Measurements from ENCODE around the gene ERFL.

Gene ERFL

GRCh38 chr19:41895745-41896580 is 32.3 kb downstream of the ERFL start:
- DNase-seq, result no peak

DNA sequence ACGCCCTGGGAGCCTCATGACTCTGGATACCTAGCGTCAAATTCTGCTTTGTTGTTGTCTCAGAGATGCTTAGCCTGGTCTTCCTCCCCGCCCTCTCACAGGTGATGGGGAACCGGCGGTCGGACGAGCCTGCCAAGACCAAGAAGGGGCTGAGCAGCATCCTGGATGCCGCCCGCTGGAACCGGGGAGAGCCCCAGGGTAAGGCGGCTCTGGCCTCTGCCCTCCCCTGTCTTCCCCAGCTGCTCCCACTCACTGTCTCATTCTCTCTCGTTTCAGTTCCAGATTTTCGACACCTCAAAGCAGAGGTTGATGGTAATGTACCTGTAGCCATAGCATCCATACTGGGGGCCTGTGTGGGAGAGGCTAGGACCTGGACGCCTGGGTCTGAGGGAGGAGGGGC is 33.9 kb downstream of the ERFL start:
- no peak for DNase-seq

DNA sequence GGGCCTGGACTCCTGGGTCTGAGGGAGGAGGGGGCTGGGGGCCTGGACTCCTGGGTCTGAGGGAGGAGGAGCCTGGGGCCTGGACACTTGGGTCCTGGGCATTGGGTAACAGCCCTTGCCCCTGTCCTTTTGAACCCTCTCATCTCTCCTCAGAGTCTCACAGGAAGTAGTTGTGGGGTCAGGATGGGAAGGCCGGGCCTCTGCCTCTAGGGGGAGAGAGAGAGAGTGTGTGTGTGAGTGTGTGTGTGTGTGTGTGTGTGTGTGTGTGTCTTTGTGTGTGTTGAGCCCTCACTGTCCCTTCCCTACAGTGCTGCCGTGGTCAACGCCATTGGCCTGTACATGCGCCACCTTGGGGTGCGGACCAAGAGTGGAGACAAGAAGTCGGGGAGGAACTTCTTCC is 34.4 kb downstream of the ERFL start:
- DNase-seq, result peak; percentile 40

- DNase-seq, result no peak
Measured at GRCh38 chr19:41892173-41892902, 35.9 kb downstream of the ERFL start.

GRCh38 chr19:41890936-41891335 is 37.3 kb downstream of the ERFL start:
- no peak for DNase-seq

DNA sequence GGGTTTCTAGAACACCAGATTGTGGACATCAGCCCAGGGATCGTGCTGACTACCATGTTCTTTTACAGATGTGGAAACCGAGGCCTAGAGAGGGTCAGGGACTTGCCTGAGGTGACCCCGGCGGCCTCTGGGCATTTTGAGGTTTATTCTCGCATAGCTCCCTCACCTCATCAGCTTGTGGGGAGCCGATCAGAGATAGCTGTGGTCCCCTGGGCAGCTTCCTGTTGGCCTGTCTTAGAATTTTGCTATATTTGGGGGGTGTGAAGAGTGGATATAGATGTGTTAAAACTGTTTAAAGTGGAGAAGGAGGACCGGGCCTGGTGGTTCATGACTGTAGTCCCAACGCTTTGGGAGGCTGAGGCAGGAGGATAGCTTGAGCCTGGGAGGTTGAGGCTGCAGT is 38.4 kb downstream of the ERFL start:
- DNase-seq, result no peak

DNA sequence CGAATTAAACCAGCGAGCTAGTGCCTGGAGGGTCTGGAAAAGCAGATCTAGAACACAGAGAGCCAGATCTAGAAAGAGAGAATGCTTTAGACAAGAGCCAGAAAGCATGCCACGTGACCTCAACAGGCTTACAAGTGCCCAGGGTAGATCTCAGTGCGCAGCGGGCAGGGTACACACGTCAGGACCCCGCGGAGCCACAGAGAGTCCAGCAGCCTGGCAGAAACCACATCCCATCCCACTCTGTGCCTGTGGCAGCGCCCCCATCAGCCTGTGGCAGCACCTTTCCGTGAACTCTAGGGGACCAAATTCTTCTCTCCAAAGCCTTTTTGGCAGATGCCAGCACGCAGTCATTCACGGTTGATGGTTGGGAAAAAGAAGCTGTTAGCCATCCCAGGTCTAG is 39.3 kb downstream of the ERFL start:
- DNase-seq, result no peak

DNA sequence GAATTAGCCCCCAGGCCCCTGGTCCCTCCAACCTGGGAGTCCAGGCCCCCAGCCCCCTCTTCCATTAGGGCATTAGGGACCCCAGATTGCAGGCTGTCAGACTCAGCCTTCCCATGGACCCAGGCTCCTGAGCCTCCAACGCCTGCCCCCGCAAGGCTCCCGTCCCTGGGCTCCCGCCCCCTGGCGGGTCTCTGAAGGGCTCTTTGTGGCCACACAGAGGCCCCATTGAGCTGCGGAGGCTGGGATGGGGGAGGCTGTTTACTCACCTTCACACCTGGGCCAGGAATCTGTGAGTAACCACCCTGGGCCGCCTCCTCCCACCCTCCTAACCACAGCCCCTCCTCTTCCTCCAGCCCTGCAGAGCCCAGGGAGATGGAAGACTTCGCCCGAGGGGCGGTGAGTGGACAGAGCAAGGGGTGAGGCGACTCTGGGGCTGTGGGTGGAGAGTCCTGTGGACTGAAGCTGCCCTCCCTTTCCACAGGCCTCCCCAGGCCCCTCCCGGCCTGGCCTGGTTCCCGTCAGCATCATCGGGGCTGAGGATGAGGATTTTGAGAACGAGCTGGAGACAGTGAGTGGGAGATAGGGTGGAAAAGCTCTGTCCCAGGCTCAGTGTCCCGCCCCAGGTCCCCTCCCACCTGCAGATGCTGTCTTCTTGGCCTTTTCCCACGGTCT is 40.4 kb downstream of the ERFL start:
- DNase-seq, result no peak

- DNase-seq, result no peak
Measured at GRCh38 chr19:41886761-41887710, 41.2 kb downstream of the ERFL start.

- DNase-seq, result peak; percentile 99
Measured at GRCh38 chr19:41883821-41884733, 44.2 kb downstream of the ERFL start.

GRCh38 chr19:41883463-41883820 is 44.8 kb downstream of the ERFL start:
- no peak for DNase-seq

- peak; percentile 39 for DNase-seq
Measured at GRCh38 chr19:41882568-41883462, 45.4 kb downstream of the ERFL start, which contains the start of gene ARHGEF1. Gene ARHGEF1, plus strand, starts transcription at chr19:41883184. Its CDS starts 4,899 bp downstream, at chr19:41888083.

DNA sequence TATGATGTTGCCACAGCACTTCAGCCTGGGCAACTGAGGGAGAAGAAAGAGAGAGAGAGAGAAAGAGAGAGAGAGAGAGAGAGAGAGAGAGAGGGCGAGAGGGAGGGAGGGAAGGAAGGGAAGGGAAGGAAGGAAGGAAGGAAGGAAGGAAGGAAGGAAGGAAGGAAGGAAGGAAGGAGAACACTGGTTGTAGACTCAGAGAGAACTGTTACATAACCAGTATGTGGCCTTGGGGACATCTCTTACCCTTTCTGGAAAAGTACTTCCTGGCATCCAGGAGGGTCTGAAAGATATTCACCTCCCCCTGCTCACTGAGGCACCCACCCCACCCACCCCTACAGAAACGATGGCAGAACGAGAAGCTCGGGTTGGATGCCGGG is 47.9 kb downstream of the ERFL start:
- no peak for DNase-seq

DNA sequence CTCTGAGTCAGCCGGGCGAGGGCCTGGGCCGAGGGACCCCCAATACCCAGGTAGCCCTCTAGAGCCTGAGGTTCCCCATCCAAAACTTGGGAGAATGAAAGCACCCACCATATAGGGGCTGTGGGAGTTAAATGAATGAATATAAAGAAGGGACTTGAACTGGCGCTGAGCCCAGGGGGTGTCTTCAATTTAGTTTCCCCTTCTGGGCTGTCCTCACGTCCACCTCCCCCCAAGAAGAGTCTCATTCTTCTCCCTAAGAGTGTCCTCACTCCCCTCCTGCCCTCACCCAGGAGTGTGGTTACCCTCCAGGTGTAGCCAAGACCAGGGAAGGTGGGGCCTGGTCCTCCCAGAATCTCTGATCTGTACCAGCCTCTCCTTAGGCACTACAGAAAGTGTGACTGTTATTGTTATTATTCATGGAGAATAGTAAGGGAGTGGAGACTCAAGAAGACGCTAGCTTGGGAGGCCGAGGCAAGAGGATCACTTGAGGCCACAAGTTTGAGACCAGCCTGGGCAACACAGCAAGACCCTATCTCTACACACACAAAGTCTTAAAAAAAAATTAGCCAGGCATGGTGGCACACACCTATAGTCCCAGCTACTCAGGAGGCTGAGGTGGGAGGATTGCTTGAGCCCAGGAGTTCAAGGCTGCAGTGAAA is 48.5 kb downstream of the ERFL start:
- no peak for DNase-seq

GRCh38 chr19:41879080-41879479 is 49.2 kb downstream of the ERFL start:
- no peak for DNase-seq

GRCh38 chr19:41877916-41878905 is 50.0 kb downstream of the ERFL start:
- no peak for DNase-seq

DNA sequence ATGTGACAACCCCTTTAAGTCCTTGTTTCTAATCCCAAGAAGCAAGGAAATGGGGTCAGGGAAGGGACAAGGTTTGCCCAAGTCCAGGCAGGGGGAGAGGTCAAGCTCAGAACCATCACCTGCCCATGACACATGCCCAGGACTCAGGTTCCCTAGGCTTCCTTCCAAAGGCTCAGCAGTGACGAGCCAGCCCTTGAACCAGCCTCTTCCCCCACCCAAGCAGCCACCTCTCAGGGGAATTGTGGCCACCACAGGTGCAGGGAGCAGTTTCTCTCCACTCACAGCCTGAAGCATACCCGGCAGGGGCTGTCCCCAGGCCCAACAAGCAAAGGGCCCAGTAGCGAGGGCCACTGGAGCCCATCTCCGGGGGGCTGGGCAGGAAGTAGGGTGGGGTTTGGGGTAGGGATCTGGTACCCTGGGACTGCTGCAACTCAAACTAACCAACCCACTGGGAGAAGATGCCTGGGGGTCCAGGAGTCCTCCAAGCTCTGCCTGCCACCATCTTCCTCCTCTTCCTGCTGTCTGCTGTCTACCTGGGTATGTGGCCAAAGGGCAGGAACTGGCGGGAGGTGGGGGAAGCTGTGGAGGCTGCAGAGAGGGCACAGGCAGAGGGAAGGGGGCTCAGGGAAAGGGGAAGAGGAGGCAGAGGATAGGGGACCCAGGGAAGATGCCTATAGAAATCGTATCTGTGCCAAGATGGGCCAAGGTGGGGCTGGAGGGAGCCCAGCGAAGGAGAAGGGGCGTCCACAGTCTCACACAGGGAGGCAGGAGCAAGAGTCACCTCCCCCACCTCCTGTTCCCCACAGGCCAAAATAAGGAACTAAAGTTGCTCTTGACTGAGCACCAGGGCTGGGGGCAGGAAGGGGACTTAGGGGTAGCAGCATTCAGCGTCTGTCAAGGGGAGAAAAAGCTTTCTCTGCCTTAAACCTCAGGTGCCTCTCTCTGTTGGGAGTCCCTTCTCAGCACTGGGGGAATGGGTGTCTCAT is 51.1 kb downstream of the ERFL start, which contains the start of gene CD79A:
CD79A (plus strand) TSS at position 433 of the 986 bp plus-strand sequence; CDS start at position 459, 26 bp downstream.
- DNase-seq, result no peak
